Tibial artery (tissue), 4 donors: ENCODE results near the gene JADE2.

Experiments used
- DNase-seq, 2 donors: peaks; one replicate each; pipeline ENCODE4 v3.0.0-alpha.2; 2019
- H3K27ac ChIP-seq, 2 donors: fragments of 200-600 bp; sonication (generic) in 1 of 2; 1 replicate in 1 of 2; 2 replicates in 1 of 2; pipeline ENCODE4 v1.5.1; 2018 to 2019; ENCODE audit warnings: mild to moderate bottlenecking in 1 of 2
- H3K27me3 ChIP-seq, 2 donors: fragments of 200-600 bp; sonication (generic) in 1 of 2; one replicate each; pipeline versions ENCODE4 v1.5.1 to v1.6.0; 2016 to 2019
- H3K36me3 ChIP-seq, 3 donors: fragments of 200-600 bp; sonication (generic) in 2 of 3; one replicate each; pipeline ENCODE4 v1.5.1; 2016 to 2019; ENCODE audit warnings: mild to moderate bottlenecking in 2 of 3
- H3K4me1 ChIP-seq, 4 donors: fragments of 200-600 bp; sonication (generic) in 2 of 4; 1 replicate in 3 of 4; 2 replicates in 1 of 4; pipeline ENCODE4 v1.5.1; 2016 to 2019
- H3K4me3 ChIP-seq, 2 donors: fragments of 200-600 bp; sonication (generic) in 1 of 2; 1 replicate in 1 of 2; 2 replicates in 1 of 2; pipeline ENCODE4 v1.5.1; 2018 to 2019; ENCODE audit warnings: mild to moderate bottlenecking in 2 of 2
- H3K9me3 ChIP-seq, 3 donors: fragments of 200-600 bp; sonication (generic) in 1 of 3; one replicate each; pipeline ENCODE4 v1.5.1; 2016 to 2019
- CTCF ChIP-seq, 2 experiments: fragments of 200-600 bp in 1 of 2; fragments of 450-650 bp in 1 of 2; IDR thresholded peaks; one replicate each; pipeline ENCODE4 v1.5.1; 2017 to 2019; ENCODE audit warnings: antibody characterized with exemption in 2 of 2, mild to moderate bottlenecking in 1 of 2, moderate library complexity in 1 of 2
- intact Hi-C: fragments of 100-400 bp; cut with DNase I; formaldehyde crosslinking; loops from one replicate; pipeline ENCODE4 v1.15.0; 2023; ENCODE audit warnings: low total_unique reads

The JADE2 gene

GRCh38 chr5:134527156-134527960, 1.9 kb downstream of the JADE2 start:
- DNase-seq: peak; percentile 84 to 94
- peak; percentile 95 to 99 for TF ChIP-seq CTCF (IDR thresholded peaks at IDR 0.05)
- Histone ChIP-seq H3K4me3 (peak overlapping the region; percentile 75 to 95), H3K36me3 (no peaks in the 10 kb centered on the region), H3K27me3 (no peaks in the 10 kb centered on the region), H3K4me1 (peaks cover 0 to 56% (median 52%) of the 10 kb centered on the region in 4 donors), H3K9me3 (no peaks in the 10 kb centered on the region), H3K27ac (peak overlapping the region; percentile 97 to 99)
- intact Hi-C loops: loop anchor here (2.0 to 10.0 kb wide), 4 partner anchors 50 to 303 kb away; partner anchors contain the start of genes CDKN2AIPNL, PPP2CA and UBE2B

- no peak for DNase-seq
- Histone ChIP-seq H3K4me3 (peak overlapping the region; percentile 75 to 95), H3K9me3 (no peaks in the 10 kb centered on the region), H3K4me1 (peaks cover 0 to 62% (median 58%) of the 10 kb centered on the region in 4 donors), H3K27ac (peak overlapping the region; percentile 97 to 99), H3K36me3 (no peaks in the 10 kb centered on the region), H3K27me3 (no peaks in the 10 kb centered on the region)
- TF ChIP-seq CTCF (IDR thresholded peaks at IDR 0.05): no peak
- intact Hi-C loops: loop anchor here (2.0 to 10.0 kb wide), 4 partner anchors 49 to 303 kb away; partner anchors contain the start of genes CDKN2AIPNL, PPP2CA and UBE2B
Observed at GRCh38 chr5:134527961-134528424, 2.5 kb downstream of the JADE2 start.

GRCh38 chr5:134528556-134528955, 3.1 kb downstream of the JADE2 start:
- H3K27ac ChIP-seq: peak overlapping the region; percentile 97 to 99
- intact Hi-C loops: loop anchor here (5.0 to 10.0 kb wide), 3 partner anchors 49 to 304 kb away; partner anchors contain the start of genes CDKN2AIPNL and PPP2CA

GRCh38 chr5:134529460-134529859, 4.0 kb downstream of the JADE2 start:
- H3K27ac ChIP-seq: peak overlapping the region; percentile 97 to 99
- H3K36me3 ChIP-seq: peaks cover 0 to 1% (median 0%) of the 10 kb centered on the region in 3 donors
- no peaks in the 10 kb centered on the region for H3K27me3 ChIP-seq
- TF ChIP-seq CTCF (IDR thresholded peaks at IDR 0.05): no peak
- DNase-seq: no peak
- no peaks in the 10 kb centered on the region for H3K9me3 ChIP-seq
- H3K4me3 ChIP-seq: no peak overlapping the region
- H3K4me1 ChIP-seq: peaks cover 0 to 69% (median 68%) of the 10 kb centered on the region in 4 donors
- intact Hi-C loops: loop anchor here (5.0 to 10.0 kb wide), 3 partner anchors 48 to 305 kb away; partner anchors contain the start of genes CDKN2AIPNL and PPP2CA

More at GRCh38 chr5:134528556-134528955, 3.1 kb downstream of the JADE2 start:
- no peak for DNase-seq
- H3K27me3 ChIP-seq: no peaks in the 10 kb centered on the region
- no peaks in the 10 kb centered on the region for H3K9me3 ChIP-seq
- H3K36me3 ChIP-seq: no peaks in the 10 kb centered on the region
- H3K4me3 ChIP-seq: peak overlapping the region; percentile 75 to 95
- peaks cover 0 to 66% (median 63%) of the 10 kb centered on the region in 4 donors for H3K4me1 ChIP-seq
- no peak for TF ChIP-seq CTCF (IDR thresholded peaks at IDR 0.05)

- Histone ChIP-seq H3K27ac (peak overlapping the region; percentile 97 to 99), H3K27me3 (no peaks in the 10 kb centered on the region), H3K36me3 (peaks cover 0 to 9% (median 6%) of the 10 kb centered on the region in 3 donors), H3K9me3 (no peaks in the 10 kb centered on the region), H3K4me1 (peaks cover 0 to 77% (median 74%) of the 10 kb centered on the region in 4 donors), H3K4me3 (no peak overlapping the region)
- DNase-seq: peak; percentile 63 to 89
- no peak for TF ChIP-seq CTCF (IDR thresholded peaks at IDR 0.05)
- intact Hi-C loops: no loop called here
Observed at GRCh38 chr5:134530301-134531077, 5.0 kb downstream of the JADE2 start.
